ENCODE measurements around the gene SCARB1. TPM values are rescaled to one million over a fixed set of nuclear protein-coding genes. Genes with fewer than 3 reads are reported as not detected.

SCARB1 gene
- total RNA-seq, 6 experiments from 2014 or later, result 128 to 359 (median 214) TPM

GRCh38 chr12:124802361-124802760 is 61.3 kb downstream of the SCARB1 start:
- H3K36me3 ChIP-seq, result peaks cover 0 to 65% (median 23%) of the 10 kb centered on the region in 4 donors
- intact Hi-C loops (cut with DNase I), result loop anchor here in 1 of 2 donors (10.0 kb wide), 1 partner anchor 82 kb away; no protein-coding TSS in a partner anchor
- WGBS (ENCODE audit: insufficient coverage, low coverage, low lambda C conversion rate, missing lambda C conversion rate), result 82% methylated on average over 6 of the region's 14 CpGs

GRCh38 chr12:124800506-124800905 is 63.2 kb downstream of the SCARB1 start:
- no peak for DNase-seq
- ATAC-seq, result no peak
- intact Hi-C loops (cut with DNase I), result loop anchor here in 1 of 2 donors (10.0 kb wide), 1 partner anchor 84 kb away; no protein-coding TSS in a partner anchor
- TF ChIP-seq POLR2A (IDR thresholded peaks at IDR 0.05), result no peak
- TF ChIP-seq CTCF (IDR thresholded peaks at IDR 0.05), result no peak
- no peak overlapping the region for H3K27ac ChIP-seq
- WGBS (ENCODE audit: insufficient coverage, low coverage, low lambda C conversion rate, missing lambda C conversion rate), result 85% methylated on average over 5 of the region's 12 CpGs
- H3K4me3 ChIP-seq, result no peak overlapping the region
- H3K36me3 ChIP-seq, result peaks cover 0 to 56% (median 25%) of the 10 kb centered on the region in 4 donors
- no peaks in the 10 kb centered on the region for H3K9me3 ChIP-seq
- H3K4me1 ChIP-seq, result peaks cover 0 to 13% (median 5%) of the 10 kb centered on the region in 4 donors
- no peaks in the 10 kb centered on the region for H3K27me3 ChIP-seq

More at GRCh38 chr12:124802361-124802760, 61.3 kb downstream of the SCARB1 start:
- Histone ChIP-seq H3K9me3 (no peaks in the 10 kb centered on the region), H3K27ac (no peak overlapping the region), H3K4me1 (peaks cover 0 to 13% (median 5%) of the 10 kb centered on the region in 4 donors), H3K27me3 (no peaks in the 10 kb centered on the region), H3K4me3 (no peak overlapping the region)
- TF ChIP-seq CTCF (IDR thresholded peaks at IDR 0.05) (no peak), POLR2A (IDR thresholded peaks at IDR 0.05) (no peak)
- no peak for DNase-seq
- ATAC-seq, result no peak

GRCh38 chr12:124797321-124797720 is 66.3 kb downstream of the SCARB1 start:
- intact Hi-C loops (cut with DNase I), result no loop called here
- no peaks in the 10 kb centered on the region for H3K27me3 ChIP-seq
- H3K36me3 ChIP-seq, result peaks cover 0 to 53% (median 27%) of the 10 kb centered on the region in 4 donors
- H3K9me3 ChIP-seq, result no peaks in the 10 kb centered on the region
- WGBS (ENCODE audit: insufficient coverage, low coverage, low lambda C conversion rate, missing lambda C conversion rate), result 59% methylated on average over 12 of the region's 13 CpGs
- H3K27ac ChIP-seq, result no peak overlapping the region
- TF ChIP-seq POLR2A (IDR thresholded peaks at IDR 0.05), result no peak
- TF ChIP-seq CTCF (IDR thresholded peaks at IDR 0.05), result no peak
- no peak overlapping the region for H3K4me3 ChIP-seq
- DNase-seq, result no peak
- no peak for ATAC-seq
- H3K4me1 ChIP-seq, result peaks cover 0 to 4% (median 0%) of the 10 kb centered on the region in 4 donors

GRCh38 chr12:124796303-124796960 is 67.2 kb downstream of the SCARB1 start:
- intact Hi-C loops (cut with DNase I), result no loop called here
- Histone ChIP-seq H3K27me3 (no peaks in the 10 kb centered on the region), H3K4me1 (peaks cover 0 to 4% (median 0%) of the 10 kb centered on the region in 4 donors), H3K9me3 (no peaks in the 10 kb centered on the region), H3K36me3 (peaks cover 0 to 58% (median 27%) of the 10 kb centered on the region in 4 donors), H3K4me3 (no peak overlapping the region), H3K27ac (no peak overlapping the region)
- no peak for DNase-seq
- WGBS (ENCODE audit: insufficient coverage, low coverage, low lambda C conversion rate, missing lambda C conversion rate), result 66% methylated on average over 8 of the region's 14 CpGs
- peak in 2 of 4 donors; percentile 9 to 37 for ATAC-seq
- no peak for TF ChIP-seq CTCF (IDR thresholded peaks at IDR 0.05)
- no peak for TF ChIP-seq POLR2A (IDR thresholded peaks at IDR 0.05)

Data from right lobe of liver (tissue), 6 donors.